Stimulated activated CD4-positive, alpha-beta T cell treated with anti-CD3 and anti-CD28 coated beads, Interleukin-4, amount 100 ng/mL, for 1 hour (primary cell): Measurements from ENCODE around the gene PKP4.
"Not testable (repeated sequence)": the region's sequence is repeated elsewhere in the genome, so short reads cannot be mapped to it uniquely, and the experiment has no call there.

ENCODE experiments used
- DNase-seq: peaks from one replicate; pipeline ENCODE4 v3.0.0-alpha.2; 2020

The PKP4 gene

DNA sequence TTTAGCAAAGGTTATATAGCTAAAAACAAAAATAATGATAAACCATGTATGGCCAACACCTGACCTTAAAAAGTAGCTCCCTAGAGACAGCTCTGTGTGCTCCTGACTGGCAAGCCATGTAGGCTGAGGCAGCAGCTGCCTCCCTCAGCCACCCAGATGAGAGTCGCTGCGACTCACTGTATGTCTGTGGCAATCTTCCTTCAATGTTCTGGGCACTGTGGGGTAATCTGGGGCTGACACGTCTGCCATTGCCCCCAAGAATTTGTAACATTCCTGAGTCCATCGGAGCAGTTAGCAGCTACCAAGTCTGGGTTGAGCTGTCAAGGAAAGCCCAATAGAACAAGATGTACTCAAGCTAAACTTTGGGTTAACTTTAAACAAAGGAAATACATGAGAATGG lies 232.0 kb downstream of the PKP4 start:
- no peak for DNase-seq

DNA sequence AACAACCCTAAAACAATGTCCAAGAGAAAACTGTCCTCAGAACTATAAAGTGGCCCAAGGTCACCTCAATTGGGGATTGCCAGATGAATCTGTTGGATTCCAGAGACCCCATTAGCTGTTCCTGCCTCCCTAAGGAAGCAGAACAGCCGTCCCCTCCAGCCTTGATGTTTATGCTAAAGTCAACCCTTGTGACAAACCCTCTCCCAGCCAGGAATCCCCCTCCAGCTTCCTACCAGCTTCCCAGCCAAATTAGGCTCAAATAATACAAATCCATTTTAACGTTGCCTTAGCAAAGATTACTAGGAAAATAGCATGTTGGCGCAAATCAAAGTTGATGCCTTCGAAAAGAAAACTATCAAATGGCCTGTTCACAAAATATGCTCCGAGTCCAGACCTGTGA lies 232.6 kb downstream of the PKP4 start:
- DNase-seq = no peak

DNA sequence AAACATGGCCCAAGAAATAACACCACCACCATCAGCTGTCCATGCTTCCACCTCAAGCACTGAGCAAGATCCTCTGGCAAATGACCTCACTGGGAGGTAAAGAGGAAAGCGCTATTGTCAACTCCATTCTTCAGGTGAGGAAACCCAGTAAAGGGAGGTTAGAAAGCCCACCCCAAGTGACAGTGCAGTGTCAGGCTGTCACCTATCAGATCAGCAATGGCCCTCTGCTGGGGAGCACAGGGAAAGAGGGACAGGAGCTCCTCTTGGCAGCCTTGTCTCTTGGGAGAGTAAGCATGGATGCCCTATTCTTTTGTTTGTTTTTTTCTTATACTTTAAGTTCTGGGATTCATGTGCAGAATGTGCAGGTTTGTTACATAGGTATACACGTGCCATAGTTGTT lies 234.1 kb downstream of the PKP4 start:
- no peak for DNase-seq

DNA sequence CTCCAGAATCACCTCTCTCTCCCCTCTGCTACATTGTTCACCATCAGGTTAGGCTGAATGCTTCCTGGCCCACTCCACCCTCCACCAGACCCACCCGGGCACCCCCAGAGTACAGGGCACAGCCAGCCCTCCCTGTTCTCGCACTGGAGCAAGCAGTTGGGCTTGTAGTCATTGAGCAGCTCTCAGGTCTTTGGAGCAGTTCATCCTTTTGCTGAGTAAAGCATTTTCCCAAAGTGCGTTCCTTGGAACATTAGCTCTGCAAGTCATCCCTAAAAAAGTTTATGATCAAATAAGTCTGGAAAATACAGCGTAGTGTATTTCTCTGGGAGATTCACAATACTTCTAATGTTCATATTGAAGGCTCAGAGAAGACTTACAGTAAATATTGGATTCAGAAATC lies 234.9 kb downstream of the PKP4 start:
- DNase-seq = no peak

DNA sequence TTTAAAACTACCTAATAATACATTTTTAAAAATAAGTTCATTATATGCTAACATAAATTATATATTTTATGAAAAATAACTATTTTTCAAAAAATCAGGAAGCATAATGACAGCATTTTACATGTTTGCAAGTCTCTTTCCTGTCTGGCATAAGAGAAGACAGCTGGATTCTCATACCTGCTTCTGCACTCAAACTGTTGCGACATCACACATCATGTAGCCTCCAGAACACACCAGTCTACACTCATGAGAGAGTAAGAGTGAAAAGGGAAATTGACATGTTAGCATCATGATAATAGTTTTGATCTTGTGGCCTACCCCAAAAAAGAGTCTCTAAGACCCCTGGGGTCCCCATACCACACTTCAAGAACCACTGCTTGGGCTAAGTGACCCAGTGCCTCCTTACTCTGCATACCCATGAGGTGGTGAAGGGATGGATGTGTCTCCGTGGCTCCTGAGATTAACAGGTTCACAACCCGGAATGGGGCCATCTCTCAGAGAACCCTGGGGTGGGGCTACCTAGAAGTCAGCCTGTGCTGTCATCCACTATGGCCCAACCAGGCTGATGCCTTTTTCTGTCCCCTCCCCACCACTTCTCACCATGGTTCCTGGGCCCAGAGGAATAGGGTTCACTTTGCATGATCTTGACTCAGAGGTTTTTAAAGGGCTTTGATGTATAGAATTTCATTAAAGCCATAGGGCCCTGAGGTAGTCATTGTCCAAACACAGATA lies 235.8 kb downstream of the PKP4 start:
- DNase-seq = no peak

DNA sequence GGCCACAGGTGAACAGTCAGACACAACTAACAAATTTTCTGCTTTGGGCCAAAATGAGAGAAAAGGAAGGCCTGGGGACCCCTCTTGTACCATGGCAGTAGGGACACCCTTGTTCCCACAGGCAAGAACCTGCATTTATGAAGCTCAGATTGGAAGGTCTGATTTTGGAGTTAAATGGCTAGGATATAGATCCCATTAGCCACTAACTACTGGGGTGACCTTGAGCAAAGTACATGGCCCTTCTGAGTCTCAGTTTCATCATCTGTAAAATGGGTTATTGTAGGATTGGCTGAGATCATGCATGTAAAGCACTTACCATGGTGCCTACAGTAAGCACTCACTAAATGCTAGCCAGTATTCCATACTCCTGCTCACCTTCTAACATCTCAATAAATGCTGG lies 236.7 kb downstream of the PKP4 start:
- no peak for DNase-seq

DNA sequence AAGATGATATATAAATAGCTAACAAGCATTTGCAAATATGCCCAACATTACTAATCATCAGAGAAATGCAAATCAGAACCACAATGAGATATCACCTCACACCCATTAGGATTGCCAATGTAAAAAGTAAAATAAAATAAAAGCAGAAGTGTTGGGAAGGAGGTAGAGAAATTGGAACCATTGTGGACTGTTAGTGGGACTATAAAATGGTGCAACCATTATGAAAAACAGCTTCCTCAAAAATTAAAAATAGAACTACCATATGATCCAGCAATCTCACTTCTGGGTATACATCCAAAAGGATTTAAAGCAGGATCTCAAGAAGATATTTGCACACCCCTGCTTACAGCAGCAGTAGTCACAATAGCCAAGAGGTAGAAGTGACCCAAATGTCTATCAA lies 238.6 kb downstream of the PKP4 start:
- DNase-seq = no peak

GRCh38 chr2:158695744-158696143 lies 239.0 kb downstream of the PKP4 start:
- DNase-seq = not testable (repeated sequence)

DNA sequence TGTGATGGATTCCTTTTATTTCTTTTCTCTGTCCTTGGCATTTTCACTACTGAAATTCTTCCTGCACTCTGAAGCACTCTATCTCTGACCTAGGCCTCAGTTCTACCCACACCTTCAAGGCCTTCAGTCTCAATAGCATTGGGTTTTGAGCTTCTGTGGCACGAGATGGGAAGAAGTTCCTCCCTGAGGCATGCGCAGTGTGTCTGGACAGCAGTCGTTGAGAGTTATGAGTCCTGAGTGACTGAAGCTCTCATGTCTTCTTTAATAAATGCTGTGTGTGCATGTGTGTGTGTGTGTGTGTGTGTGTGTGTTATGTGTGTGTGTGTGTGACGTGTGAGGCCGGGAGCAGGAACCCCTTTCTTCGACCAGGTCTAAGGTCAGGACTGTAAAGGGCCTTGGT lies 242.6 kb downstream of the PKP4 start:
- DNase-seq = no peak

DNA sequence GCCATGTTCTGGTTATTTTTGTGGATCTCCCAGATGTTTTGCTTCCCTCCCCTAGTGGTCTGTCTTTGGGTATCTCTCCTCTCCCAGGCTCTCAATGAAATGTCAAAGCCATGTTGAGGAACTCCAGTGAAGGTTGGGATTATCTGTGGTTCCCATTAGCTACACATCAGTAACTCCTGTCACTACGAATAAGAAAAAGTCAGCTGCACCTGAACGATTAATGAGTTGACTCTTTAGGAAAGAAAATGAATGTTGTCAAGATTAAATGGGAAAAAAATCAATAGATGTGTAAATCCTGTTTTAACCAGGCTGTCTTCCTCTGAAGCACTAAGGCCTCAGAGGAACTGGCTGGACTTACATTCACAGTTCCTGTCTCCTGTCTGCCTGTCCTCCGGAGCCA lies 244.3 kb downstream of the PKP4 start:
- no peak for DNase-seq

DNA sequence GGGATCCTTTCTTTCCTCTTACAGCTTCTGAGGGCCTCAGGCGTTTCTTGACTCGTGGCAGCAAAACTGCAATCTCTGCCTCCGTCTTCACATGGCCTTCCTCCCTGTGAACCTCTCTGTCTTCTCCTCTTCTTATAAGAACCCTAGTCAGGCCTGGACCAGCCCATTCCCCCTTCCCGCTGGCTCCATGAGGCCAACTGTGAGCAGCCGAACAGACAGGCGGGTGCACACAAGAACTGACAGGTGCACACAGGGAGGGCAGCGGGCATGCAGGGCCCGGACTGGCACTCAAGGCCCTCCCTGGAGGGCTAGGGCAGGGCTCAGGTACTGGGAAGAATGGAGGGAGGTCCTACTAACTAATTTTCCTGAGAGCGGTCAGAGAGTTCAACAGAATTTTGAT lies 246.0 kb downstream of the PKP4 start:
- DNase-seq = no peak

DNA sequence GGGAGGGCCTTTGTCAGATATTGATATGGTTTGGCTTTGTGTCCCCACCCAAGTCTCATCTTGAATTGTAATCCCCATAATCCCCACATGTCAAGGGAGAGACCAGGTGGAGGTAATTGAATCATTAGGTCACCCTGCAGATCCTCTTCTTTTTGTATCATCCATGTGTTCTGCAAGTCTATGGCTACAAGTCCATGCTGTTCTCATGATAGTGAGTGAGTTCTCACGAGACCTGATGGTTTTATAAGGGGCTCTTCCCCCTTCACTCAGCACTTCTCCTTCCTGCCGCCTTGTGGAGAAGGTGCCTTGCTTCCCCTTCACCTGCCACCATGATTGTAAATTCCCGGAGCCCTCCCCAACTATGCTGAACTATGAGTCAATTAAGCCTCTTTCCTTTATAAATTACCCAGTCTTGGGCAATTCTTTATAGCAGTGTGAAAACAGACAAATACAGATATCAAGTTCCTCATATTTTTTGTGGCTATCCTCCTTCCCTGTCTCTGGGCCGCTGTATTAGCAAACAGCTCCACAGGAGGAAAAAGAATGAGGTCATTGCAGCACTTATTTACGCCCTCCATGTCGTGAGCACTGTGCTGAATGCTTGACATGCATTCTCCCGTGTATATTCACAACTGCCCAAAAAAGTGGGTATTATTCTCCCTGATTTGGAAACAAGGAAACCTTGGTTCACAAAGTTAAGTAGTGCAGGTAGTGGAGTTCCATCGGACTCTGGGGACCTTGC lies 248.1 kb downstream of the PKP4 start:
- not testable (repeated sequence) for DNase-seq

GRCh38 chr2:158712791-158713522 lies 256.2 kb downstream of the PKP4 start:
- DNase-seq = no peak

- no peak for DNase-seq
Measured at GRCh38 chr2:158713523-158714138, 256.9 kb downstream of the PKP4 start.

- DNase-seq = no peak
Measured at GRCh38 chr2:158714420-158714819, 257.7 kb downstream of the PKP4 start.

DNA sequence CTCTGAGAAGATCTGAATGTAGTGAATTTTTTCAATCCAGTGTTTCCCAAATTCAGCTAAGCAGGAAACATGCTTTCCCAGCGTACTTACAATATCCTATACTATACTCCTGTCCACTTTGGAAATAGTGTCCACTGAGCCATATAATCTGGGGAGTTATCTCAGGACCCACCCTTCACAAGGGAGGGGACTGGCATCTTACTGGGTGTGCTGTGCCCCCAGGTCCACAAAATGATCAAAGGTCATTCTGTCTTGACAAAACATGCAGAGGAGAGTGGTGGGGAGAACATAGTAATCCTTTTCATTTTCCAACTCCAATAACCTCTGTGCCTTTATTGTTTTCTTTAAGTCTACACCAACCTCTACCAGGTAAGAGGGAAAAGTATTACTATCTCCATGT lies 258.6 kb downstream of the PKP4 start:
- no peak for DNase-seq

- DNase-seq = no peak
Measured at GRCh38 chr2:158716121-158716791, 259.5 kb downstream of the PKP4 start.

GRCh38 chr2:158716921-158717320 lies 260.2 kb downstream of the PKP4 start:
- DNase-seq = no peak

DNA sequence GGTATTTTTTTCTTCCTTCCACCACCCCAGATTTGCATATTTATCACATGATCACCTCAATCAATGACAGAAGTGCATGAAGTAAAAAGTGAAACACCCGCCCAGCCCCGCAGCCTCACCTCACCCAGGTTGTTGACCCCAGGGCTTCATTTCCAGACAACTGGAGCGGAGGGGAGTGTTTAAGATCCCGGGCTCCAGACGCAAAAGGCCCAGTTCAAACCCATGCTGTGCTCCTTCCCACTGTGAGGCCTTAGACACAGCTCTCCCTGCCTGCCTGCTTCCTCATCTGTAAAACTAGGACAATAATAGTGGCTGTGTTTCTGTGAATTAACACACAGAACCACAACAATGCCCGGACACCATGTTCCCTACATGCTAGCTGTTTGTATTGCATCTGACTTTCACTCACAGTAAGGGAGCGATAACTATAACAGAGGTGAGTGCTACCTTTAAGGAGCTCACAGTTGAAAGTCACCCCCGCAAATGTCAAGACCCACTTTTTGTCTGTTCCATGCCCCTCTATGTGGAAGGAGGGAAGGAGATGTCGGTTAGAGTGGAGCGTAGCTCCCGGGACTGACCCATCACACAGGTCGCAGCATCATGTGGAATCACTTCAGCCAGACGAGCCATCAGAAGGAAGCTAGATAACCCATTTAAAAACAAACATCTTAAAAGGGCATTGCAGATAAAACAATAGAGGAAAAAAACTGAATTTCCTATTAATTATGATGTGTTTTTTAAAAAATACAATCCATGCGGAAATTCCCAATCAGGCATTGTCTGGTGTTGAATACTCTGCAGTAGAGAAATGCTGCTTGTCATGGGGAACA lies 260.8 kb downstream of the PKP4 start:
- DNase-seq = no peak

DNA sequence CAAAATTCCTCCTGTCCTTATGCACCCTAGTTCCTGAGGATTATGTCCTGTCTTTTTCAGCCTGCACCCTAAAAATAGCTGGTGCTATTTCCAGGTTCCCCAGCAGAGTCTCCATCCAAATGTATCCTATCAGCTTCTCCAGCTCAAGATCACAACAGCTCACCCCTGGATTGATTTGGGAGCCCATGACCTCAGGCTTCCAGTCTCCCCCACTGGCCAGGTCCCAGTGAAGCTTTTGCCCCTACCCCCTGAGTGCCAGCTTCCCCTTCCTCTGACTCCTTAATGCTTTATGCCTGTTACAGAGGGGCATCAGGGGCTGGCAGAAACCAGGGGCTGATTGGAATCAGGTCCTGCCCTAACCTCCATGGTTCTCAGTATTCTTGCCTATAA lies 261.4 kb downstream of the PKP4 start:
- no peak for DNase-seq

- DNase-seq = no peak
Measured at GRCh38 chr2:158718851-158719250, 262.1 kb downstream of the PKP4 start.

DNA sequence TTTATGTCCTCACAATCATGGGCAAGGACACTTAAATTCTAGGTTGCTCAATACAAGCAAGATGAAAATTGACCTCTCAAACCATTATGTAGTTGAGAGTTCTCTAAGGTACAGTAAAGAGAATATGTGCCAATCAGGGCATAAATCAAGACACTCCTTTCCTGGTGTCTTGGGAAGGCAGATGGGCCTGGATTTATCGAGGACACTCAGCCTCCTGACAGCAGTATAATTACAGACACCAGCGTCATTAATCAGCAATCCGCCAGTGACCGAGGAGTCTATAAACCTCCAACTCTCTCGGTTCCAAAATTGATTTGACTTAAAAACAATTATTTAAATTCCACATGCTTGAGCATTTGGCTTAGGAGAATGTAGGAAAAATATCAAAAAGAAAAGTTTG lies 262.7 kb downstream of the PKP4 start:
- DNase-seq = no peak
